Panc1 (cell line): ENCODE data around the gene MTAP. TPM values are rescaled to one million over a fixed set of nuclear protein-coding genes. Genes with fewer than 3 reads are reported as not detected.

ENCODE experiments used
- ATAC-seq: fragments of 200-7000 bp; cut with Tn5 transposase; 2 replicates; pipeline ENCODE4 v1.9.1; 2020; ENCODE audit warnings: mild to moderate bottlenecking, moderate library complexity
- BruUV-seq: library from RNA; stranded (reverse); fragments of 400-500 nt; replicated peaks from 2 replicates; lab custom pipeline; 2021; lab: Mats Ljungman, UMichigan
- CTCF ChIA-PET: fragments of 300-600 bp; sonication (Branson Sonifier 250); formaldehyde crosslinking; loops from one replicate; lab custom pipeline; 2022; ENCODE audit warnings: antibody characterized with exemption; lab: Charles Lee
- POLR2A ChIA-PET: fragments of 300-600 bp; sonication (Branson Sonifier 250); formaldehyde crosslinking; loops from one replicate; lab custom pipeline; 2022; ENCODE audit warnings: antibody characterized with exemption; lab: Charles Lee
- DNase-seq: peaks from one replicate; pipeline ENCODE4 v3.0.0-alpha.2; 2010; ENCODE audit warnings: low read depth, low spot score
- H3K27ac ChIP-seq: 2 replicates; pipeline ENCODE4 v1.5.1; 2011; ENCODE audit warnings: mild to moderate bottlenecking, low read length, inconsistent platforms
- H3K27me3 ChIP-seq: fragments of 200-500 bp; sonication (Bioruptor generic); 2 replicates; pipeline ENCODE4 v1.6.0; 2014; ENCODE audit warnings: low read length, inconsistent platforms; ENCODE audit not compliant: control insufficient read depth, insufficient read depth
- H3K36me3 ChIP-seq: fragments of 200-500 bp; sonication (Bioruptor generic); 2 replicates; pipeline ENCODE4 v1.5.1; 2014; ENCODE audit warnings: inconsistent platforms, mild to moderate bottlenecking, low read length, moderate library complexity; ENCODE audit not compliant: control insufficient read depth, insufficient read depth
- H3K4me1 ChIP-seq: 2 replicates; pipeline ENCODE4 v1.5.1; 2011; ENCODE audit warnings: inconsistent platforms, mild to moderate bottlenecking, low read length, moderate library complexity; ENCODE audit not compliant: control insufficient read depth, insufficient read depth
- H3K4me3 ChIP-seq, 2 experiments: 2 replicates each; pipeline ENCODE4 v1.5.1; 2011 to 2012; ENCODE audit warnings: low read depth in 2 of 2, low read length in 2 of 2, mild to moderate bottlenecking in 2 of 2, inconsistent platforms in 1 of 2, moderate library complexity in 1 of 2
- H3K9me3 ChIP-seq: fragments of 200-500 bp; sonication (Bioruptor generic); 2 replicates; pipeline ENCODE4 v1.5.1; 2014; ENCODE audit warnings: low read depth, mild to moderate bottlenecking, inconsistent platforms, low read length, moderate library complexity; ENCODE audit not compliant: control insufficient read depth, insufficient read depth
- POLR2AphosphoS5 ChIP-seq: IDR thresholded peaks from 2 replicates; pipeline ENCODE4 v1.6.1; 2012; ENCODE audit warnings: mild to moderate bottlenecking, low read depth, low read length, moderate library complexity
- SIN3A ChIP-seq: IDR thresholded peaks from 2 replicates; pipeline ENCODE4 v1.6.1; 2012; ENCODE audit warnings: low read depth, mild to moderate bottlenecking, low read length, moderate library complexity, borderline replicate concordance; ENCODE audit not compliant: insufficient read depth
- TCF7L2 ChIP-seq: IDR thresholded peaks from 2 replicates; pipeline ENCODE4 v1.6.1; 2011; ENCODE audit warnings: mild to moderate bottlenecking, low read depth, low read length, inconsistent platforms
- in situ Hi-C: cut with HindIII; loops from 2 replicates; pipeline ENCODE4 v1.10.0; 2016; ENCODE audit warnings: low sequenced_read_pairs, low pct_unique_long_range_greater_than_20kb
- intact Hi-C: fragments of 100-400 bp; cut with micrococcal nuclease; formaldehyde crosslinking; loops from one replicate; pipeline ENCODE4 v1.10.0; 2022; ENCODE audit not compliant: unreplicated experiment
- total RNA-seq: library from RNA; stranded (reverse); gene quantifications from one replicate; pipeline ENCODE4 v1.2.1, GENCODE V29; 2021; ENCODE audit not compliant: unreplicated experiment
- TF ChIP-seq, protein P1 (sequence below), 2 experiments: IDR thresholded peaks; 2 replicates each; pipeline ENCODE4 v1.6.1; 2011 to 2012; ENCODE audit warnings: low read depth in 2 of 2, control low read depth in 1 of 2, low read length in 1 of 2, mild to moderate bottlenecking in 1 of 2, moderate library complexity in 1 of 2; ENCODE audit not compliant: insufficient read depth in 1 of 2
- TF ChIP-seq, protein P2 (sequence below): fragments of 450-650 bp; IDR thresholded peaks from 2 replicates; pipeline ENCODE4 v1.5.1; 2017; ENCODE audit warnings: mild to moderate bottlenecking

MTAP gene
- total RNA-seq, 1 experiment from 2014 or later: 9.6 TPM

- H3K4me3 ChIP-seq: no peak overlapping the region
Observed at GRCh38 chr9:21852754-21853153, 50.3 kb downstream of the MTAP start.

DNA sequence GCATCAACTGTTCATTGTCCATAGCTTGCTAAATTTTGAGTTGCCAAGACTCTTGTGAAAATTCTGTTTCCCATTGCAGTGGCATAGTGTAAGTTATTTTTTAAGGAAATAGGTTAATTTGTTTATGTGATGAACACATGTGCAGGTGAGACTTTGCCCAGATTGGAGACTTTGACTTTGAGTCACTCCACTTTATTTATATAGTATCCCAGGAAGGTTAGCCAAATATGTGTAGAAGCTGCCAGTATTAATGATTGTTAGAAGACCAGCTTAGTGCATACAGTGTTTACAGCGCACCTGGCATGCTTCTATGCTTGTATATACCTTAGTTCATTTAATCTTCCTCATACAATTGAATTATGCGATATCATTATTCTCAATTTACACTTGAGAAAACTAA, 51.0 kb downstream of the MTAP start:
- Histone ChIP-seq H3K27ac (no peak overlapping the region), H3K27me3 (no peaks in the 10 kb centered on the region), H3K9me3 (no peaks in the 10 kb centered on the region), H3K4me1 (no peaks in the 10 kb centered on the region), H3K36me3 (no peaks in the 10 kb centered on the region), H3K4me3 (no peak overlapping the region)
- no peak for TF ChIP-seq POLR2AphosphoS5
- no peak for TF ChIP-seq TCF7L2
- DNase-seq (no peak), ATAC-seq (no peak)
- ChIA-PET POLR2A (no interaction called here), CTCF (no interaction called here)
- in situ Hi-C loops (no loop called here), intact Hi-C loops (no loop called here)
- no TSS peak for BruUV-seq

More at GRCh38 chr9:21852754-21853153, 50.3 kb downstream of the MTAP start:
- in situ Hi-C loops: no loop called here
- H3K9me3 ChIP-seq: no peaks in the 10 kb centered on the region
- no peaks in the 10 kb centered on the region for H3K27me3 ChIP-seq
- H3K36me3 ChIP-seq: no peaks in the 10 kb centered on the region
- BruUV-seq: no TSS peak
- CTCF ChIA-PET: no interaction called here
- POLR2A ChIA-PET: no interaction called here
- no peak overlapping the region for H3K27ac ChIP-seq
- intact Hi-C loops: no loop called here
- TF ChIP-seq POLR2AphosphoS5: no peak
- TF ChIP-seq, protein P1, sequence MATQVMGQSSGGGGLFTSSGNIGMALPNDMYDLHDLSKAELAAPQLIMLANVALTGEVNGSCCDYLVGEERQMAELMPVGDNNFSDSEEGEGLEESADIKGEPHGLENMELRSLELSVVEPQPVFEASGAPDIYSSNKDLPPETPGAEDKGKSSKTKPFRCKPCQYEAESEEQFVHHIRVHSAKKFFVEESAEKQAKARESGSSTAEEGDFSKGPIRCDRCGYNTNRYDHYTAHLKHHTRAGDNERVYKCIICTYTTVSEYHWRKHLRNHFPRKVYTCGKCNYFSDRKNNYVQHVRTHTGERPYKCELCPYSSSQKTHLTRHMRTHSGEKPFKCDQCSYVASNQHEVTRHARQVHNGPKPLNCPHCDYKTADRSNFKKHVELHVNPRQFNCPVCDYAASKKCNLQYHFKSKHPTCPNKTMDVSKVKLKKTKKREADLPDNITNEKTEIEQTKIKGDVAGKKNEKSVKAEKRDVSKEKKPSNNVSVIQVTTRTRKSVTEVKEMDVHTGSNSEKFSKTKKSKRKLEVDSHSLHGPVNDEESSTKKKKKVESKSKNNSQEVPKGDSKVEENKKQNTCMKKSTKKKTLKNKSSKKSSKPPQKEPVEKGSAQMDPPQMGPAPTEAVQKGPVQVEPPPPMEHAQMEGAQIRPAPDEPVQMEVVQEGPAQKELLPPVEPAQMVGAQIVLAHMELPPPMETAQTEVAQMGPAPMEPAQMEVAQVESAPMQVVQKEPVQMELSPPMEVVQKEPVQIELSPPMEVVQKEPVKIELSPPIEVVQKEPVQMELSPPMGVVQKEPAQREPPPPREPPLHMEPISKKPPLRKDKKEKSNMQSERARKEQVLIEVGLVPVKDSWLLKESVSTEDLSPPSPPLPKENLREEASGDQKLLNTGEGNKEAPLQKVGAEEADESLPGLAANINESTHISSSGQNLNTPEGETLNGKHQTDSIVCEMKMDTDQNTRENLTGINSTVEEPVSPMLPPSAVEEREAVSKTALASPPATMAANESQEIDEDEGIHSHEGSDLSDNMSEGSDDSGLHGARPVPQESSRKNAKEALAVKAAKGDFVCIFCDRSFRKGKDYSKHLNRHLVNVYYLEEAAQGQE (IDR thresholded peaks at IDR 0.05; ENCODE audit: insufficient read depth in 1 of 2, low read depth in 2 of 2, low read length in 1 of 2): no peak
- TF ChIP-seq SIN3A: no peak
- no peak for TF ChIP-seq TCF7L2
- TF ChIP-seq, protein P2, sequence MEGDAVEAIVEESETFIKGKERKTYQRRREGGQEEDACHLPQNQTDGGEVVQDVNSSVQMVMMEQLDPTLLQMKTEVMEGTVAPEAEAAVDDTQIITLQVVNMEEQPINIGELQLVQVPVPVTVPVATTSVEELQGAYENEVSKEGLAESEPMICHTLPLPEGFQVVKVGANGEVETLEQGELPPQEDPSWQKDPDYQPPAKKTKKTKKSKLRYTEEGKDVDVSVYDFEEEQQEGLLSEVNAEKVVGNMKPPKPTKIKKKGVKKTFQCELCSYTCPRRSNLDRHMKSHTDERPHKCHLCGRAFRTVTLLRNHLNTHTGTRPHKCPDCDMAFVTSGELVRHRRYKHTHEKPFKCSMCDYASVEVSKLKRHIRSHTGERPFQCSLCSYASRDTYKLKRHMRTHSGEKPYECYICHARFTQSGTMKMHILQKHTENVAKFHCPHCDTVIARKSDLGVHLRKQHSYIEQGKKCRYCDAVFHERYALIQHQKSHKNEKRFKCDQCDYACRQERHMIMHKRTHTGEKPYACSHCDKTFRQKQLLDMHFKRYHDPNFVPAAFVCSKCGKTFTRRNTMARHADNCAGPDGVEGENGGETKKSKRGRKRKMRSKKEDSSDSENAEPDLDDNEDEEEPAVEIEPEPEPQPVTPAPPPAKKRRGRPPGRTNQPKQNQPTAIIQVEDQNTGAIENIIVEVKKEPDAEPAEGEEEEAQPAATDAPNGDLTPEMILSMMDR: no peak
- ATAC-seq (no peak), DNase-seq (no peak)
- H3K4me1 ChIP-seq: no peaks in the 10 kb centered on the region

- DNase-seq: no peak
- CTCF ChIA-PET: no interaction called here
- POLR2A ChIA-PET: no interaction called here
- H3K36me3 ChIP-seq: no peaks in the 10 kb centered on the region
- H3K4me1 ChIP-seq: no peaks in the 10 kb centered on the region
- H3K27me3 ChIP-seq: no peaks in the 10 kb centered on the region
- in situ Hi-C loops (no loop called here), intact Hi-C loops (no loop called here)
- no peak overlapping the region for H3K4me3 ChIP-seq
- BruUV-seq: no TSS peak
- no peak overlapping the region for H3K27ac ChIP-seq
- TF ChIP-seq TCF7L2: no peak
- TF ChIP-seq, protein P1 (IDR thresholded peaks at IDR 0.05; ENCODE audit: insufficient read depth in 1 of 2, low read depth in 2 of 2, low read length in 1 of 2): no peak
- no peaks in the 10 kb centered on the region for H3K9me3 ChIP-seq
- ATAC-seq: no peak
Observed at GRCh38 chr9:21854119-21854518, 51.7 kb downstream of the MTAP start.
